GM21717 (cell line): ENCODE measurements around the gene ELMO2.

Source experiments
- ATAC-seq: cut with Tn5 transposase; IDR thresholded peaks from one replicate; pipeline ENCODE4 v1.9.1; 2021; ENCODE audit warnings: mild to moderate bottlenecking, moderate library complexity; ENCODE audit not compliant: unreplicated experiment

ELMO2 gene

DNA sequence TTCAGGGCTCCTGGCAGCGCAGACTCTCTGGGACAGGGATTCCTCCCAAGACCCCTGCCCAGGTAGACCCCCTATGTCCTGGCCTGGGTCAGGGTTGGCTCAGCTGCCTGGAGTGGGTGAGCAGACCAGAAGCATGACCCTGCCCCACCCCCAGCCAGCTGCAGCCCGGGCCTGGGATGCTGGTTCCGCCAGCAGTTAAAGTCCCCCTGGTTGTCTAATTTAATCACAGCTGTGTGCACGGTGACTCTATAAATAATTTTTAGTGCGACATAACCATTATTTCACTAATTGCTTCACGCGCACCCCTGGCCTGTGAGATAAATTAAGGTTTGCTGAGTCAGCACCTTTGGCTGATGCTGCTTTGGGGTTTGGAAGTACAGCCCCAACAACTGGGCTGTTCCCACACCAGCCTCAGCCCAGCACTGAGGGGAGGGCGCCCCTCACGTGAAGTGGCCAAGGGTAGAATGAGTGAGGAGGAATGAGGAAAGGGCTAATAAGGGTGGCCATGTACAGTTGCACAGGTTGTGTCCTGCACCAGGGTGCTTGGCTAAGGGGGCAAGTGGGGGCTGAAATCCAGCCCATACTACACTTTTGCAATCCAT, 72.0 kb downstream of the ELMO2 start:
- no peak for ATAC-seq

DNA sequence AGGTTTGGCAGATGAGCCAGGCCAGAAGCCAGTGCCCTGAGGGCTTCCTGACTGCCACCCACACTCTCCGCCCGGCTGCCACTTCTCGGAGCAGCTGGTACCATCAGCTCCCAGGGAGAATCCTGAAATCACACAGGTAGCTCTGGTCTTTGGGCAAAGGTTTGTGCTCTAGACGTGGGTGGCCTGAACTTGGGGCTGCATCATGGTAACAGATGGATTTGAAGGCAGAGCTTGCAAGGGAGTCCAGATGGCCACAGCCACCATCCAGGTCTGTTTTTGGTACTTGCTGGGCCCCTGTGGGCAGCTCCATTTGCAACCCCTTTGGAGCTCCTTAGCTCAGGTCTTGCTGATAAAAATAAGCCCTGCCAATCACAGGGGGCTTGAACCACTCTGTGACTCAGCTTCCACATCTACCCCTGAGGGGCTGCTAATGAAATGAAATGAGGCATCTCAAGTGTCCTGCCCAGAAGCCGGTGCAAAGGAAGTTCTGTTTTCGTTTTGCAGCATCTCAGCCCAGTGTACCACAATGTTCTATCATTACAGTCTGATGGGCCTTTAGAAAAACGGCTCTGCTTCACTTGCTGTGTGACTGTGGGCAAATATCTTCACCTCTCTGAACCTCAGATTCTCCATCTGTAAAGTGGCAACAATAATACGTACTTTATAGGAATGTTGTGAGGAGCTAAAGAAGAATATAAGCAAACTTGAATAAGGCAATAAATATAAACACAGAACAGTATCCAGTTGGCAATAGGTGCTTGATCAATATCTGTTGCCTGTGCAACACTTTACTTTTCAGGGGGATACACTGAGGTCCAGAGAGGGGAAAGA, 73.0 kb downstream of the ELMO2 start:
- no peak for ATAC-seq

DNA sequence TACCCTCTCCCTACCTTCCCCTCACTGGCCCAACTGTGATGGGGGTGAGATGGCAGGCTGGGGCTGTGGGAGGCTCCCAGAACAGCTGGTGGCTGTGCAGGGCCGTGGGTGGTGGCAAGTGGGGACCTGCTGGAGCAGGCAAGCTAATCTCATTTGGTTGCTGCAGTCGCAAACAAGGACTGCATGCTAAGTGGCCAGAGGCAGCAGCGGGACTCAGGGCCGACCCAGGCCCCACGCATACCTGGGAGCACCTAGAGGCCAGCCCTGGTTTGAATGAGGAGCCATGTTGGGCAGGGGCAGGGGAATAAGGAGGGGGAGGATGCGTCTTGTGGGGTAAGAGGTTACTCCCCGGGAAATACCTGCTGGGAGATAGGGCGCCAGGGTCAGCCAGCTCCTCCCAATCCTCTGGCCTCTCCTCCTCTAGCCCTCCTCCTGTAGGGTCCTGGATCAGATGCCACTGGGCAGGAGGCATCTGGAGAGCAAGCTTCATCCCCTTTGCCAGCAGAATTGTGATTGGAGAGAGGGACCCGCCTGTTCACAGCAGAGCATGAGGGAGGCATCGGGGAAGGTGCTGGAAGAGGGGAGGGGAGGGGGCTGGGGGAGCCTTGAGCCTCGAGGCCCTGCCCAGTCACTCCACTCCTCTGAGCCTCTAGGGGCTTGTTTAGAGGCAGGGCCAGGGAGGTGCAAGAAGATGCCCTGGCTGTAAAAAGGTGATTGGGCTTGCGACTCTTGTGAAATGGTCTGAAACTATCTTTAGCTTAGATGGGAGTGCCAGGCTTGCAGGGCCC, 73.8 kb downstream of the ELMO2 start:
- no peak for ATAC-seq

DNA sequence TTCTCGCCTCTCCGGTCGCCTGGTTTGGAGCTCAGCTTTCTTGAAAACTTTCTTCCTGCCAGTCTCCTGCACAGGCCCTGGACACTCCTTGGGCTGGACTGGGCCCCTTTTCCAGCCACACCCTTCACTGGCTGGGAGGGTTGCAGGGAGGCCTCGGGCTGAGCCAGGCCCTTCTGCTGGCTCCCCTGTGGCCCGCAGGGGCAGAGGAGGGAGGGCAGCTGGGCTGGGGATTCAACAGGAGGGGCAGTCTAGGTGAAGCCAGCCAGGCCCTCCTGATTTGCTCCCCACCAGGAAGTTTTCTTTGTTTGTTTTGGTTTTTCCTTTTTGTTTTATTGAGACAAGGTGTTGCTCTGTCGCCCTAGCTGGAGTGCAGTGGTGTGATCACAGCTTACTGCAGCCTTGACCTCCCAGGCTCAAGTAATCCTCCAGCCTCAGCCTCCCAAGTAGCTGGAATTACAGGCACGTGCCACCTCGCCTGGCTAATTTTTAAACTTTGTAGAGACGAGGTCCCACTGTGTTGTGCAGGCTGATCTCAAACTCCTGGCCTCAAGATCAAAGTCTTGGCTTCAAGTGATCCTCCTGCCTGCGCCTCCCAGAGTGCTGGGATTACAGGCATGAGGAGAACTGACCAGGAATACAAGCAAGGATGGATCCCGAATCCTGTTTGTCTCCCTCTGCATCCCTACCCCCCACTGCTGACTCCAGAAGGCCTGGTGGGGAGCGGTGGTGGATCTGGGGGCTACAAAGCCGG, 74.6 kb downstream of the ELMO2 start:
- no peak for ATAC-seq

DNA sequence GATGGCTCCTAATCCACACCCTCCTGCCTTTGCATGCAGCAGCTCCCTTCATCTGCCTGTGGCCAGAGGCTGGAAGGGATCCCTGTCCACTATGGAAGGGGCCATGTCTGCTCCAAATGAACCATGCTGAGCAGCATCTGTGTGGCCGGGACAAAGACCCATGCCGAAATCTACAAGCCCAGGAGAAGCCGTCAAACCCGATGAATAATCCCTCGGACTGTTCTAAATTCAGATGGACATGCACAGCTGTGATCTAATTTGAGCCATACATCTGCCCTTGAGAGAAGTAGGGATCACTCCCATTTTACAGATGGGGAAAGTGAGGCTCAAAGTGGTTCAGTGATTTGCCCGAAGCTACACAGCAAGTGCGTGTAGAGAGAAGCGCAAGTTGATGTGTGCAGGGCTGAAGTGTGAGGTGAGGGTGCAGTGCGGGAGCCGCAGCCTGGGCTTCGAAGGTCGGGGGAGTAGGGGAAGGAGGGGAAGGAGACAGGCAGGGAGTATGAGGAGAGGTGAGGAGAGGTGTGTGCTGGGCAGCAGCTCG, 75.5 kb downstream of the ELMO2 start:
- no peak for ATAC-seq

DNA sequence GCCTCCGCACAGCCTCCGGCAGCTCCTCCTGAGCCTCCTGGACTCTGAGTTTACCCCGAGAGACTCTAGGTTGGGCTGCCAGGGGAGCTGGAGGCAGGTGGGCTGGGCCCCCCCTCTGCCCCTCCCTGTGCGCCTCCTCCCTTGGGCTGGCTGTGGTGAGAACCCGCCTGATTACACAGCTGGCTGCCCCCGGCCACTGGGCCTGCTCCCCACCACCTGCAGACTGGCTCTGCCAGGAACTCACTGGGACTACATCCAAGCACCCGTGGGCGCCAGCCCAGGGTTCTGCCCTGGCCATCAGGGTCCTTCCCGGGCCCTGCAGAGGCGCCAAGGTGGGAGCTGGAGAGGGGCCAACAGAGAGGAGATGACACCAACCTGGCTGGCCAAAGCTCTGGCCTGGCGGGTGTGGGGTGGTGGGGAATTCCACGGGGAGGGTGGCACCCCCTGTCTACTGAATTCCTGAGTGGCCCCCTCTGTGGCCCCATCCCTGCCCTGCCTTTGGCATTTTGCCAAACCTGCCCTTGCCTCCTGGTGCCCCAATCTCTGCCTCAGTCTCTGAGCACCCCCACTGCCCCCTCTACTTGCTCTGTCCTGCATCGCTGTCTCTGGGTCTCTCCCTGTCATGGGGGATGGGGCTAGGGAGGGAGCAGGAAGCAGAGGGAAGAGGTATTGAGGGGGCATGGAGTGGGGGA, 76.2 kb downstream of the ELMO2 start:
- ATAC-seq, result no peak

DNA sequence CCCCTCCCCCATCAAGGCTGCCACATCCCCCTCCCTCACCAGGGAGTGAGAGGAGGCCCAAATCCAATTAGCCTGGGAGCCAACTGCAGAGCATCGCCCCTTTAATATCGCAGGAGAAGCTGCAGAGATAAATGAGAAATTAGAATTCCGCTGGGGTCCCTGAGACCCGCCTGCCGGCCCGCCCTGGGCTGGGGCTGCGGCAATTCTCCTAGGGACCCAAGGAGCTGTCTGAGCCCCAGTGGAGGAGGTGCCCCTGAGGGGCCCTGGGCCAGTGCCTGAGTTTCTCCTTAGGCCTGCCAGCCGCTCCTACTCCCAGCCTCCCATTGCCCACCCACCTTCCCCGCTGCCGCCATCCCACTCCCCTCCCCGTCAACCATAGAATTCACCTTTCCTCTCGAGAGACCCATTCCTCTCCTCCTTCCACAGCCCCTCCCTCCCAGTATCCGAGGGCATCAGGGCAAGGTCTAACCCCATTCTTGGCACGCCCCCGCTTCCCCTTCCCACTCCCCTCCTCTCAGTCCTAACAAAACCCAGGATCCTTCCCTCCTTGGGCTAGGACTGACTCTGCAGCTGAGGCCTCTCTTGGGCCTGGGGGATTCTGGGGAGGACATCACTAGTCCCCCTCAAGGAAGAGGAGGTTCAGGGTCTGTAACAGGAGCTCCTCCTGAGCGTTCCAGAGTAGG, 78.1 kb downstream of the ELMO2 start:
- no peak for ATAC-seq

DNA sequence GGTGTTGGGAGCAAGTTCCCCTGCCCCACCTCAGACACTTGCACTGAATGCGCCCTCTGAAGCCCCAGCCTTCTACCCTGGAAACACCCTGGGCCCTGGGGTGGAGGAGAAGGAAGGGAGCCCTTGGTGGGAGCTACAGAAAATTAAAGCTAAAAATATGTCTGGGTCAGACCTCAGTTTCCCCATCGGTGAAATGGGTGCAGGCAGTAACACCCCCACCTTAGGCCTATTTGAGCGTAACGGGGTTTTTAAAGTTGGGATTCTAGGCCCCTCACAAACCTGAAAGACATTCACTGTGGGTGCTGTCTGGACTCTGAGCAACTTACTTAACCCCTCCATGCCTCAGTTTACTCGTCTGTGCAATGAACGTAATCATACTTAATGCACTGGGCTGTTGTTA, 78.9 kb downstream of the ELMO2 start:
- ATAC-seq, result no peak

DNA sequence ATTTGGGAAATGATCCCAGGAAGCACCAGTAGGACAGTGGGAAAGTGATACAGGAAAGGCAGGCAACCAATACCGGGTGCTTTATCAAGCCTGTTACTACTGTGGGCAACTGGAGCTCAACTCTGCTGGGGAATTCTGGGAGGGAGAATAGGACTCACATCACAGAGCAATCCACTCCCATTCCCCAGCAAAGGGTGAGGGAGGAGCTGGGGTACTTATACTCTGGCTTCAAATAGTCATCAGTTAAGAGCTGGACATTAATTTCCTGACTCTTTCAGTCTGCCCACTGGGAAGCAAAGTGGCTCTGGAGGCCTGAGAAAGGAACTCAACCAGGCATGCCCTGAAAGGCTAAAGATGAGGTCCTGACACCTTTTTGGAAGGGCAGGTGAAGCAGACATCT, 80.6 kb downstream of the ELMO2 start:
- no peak for ATAC-seq

DNA sequence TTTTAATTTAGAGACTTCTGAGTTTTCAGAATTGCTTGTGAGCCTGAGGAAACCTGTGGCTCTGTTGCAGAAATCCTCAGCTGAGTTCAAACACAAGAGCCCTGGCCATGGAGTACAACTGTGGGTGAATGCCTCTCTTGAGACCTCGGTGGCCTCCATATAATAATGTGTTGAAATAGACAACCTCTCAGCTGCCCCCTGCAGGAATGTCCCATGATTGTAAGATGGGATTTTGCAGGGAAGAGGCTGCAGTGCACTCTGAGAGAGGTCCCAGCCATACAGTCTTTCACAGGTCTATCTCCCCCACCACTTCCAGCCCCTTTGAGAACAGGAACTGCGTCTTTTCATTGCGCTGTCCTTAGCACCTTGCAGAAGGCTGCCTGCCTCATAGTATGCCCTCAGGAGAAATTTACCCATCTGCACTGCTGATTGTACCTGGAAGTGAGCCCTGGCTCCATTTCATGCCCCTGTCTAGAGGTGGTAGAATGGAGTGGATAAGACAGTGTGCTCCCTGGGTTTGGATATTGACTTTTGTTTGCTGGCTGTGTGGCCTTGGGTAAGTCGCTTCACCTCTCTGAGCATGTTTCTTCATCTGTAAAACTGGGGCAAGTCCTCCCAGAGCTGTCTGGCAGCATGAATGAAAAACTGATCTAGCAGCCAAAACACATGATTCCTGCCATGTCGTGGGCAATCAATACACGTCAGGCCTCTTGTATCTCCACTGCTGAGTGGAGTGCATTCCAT, 81.3 kb downstream of the ELMO2 start:
- ATAC-seq, result no peak

DNA sequence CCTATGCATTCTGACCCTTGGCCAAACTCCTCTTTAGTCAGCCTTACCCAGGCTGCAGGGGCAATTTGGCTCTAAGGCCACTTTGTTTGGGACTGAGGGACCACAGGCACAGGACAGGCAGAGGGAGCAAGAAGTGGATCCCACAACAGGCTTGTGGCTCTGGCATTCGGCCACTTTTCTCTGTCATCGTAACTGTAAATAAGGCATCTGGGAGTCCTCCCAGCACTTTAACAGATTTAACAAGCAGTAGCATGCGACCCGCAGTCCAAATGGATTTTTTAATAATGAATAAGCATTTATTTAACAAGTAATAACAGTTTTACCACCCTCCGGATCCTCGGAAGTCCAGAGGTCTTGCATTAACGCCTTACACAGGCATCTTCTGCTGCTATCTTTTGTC, 82.0 kb downstream of the ELMO2 start:
- no peak for ATAC-seq

DNA sequence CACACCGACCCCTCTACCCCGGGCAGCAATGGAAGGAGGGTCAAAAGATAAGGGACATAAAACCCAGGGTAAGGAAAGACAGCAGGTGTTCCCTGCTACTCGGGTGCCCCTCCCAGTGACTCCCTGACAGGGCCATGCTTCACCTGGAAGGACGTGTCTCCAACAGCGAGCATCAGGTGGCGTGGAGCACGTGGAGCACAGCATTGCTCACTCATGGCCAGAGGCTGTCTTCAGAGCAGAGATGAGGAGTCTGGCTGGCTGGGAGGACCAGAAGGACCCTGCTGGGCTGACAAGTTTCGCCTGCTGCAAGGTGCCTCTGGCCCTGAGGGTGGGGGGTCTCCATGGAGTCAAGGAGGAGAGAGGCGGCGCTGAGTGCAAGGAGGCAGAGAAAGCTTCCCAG, 82.9 kb downstream of the ELMO2 start:
- ATAC-seq, result no peak

DNA sequence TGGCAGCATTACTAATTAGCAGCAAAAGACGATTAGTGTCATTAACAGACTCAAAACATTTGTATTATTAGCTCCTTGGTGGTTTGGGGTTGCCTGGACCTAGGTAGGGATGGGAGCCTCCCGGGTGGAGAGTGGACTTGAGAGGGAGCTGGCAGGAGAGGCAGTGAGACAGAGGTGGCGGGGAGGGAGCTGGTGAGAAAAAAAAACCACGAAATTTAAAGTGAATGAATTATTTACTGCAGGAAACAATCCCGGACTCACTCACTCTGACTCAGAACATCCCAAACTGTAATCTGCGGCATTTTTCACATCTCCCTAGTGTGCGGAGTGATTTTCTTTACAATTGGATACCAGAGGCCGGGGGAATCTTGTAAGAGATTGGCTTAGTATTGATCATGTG, 83.8 kb downstream of the ELMO2 start:
- ATAC-seq, result no peak

DNA sequence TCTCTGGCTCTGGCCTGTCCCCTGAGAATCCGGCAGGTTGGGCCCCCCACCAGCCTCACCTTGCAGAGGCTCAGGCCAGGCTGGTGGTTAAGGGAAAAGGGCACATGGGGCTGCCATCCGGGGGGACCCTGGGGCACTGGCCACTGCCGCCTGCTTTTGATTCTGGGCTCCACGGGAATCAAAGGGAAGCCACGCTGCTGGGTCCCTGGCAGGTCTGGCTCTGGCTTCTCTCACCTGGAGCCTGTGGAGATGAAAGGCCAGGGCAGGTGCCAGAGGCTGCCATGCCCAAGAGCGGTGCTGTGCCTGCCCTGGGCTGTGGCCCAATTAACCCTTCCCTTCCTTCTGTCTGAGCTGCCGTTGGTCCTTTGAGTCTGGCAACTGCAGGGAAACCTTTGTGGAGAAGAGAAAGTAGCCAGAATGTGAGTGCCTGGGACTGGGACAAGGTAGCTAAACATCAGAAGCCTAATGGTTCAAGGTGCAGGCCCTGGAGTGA, 88.7 kb downstream of the ELMO2 start:
- ATAC-seq, result no peak

DNA sequence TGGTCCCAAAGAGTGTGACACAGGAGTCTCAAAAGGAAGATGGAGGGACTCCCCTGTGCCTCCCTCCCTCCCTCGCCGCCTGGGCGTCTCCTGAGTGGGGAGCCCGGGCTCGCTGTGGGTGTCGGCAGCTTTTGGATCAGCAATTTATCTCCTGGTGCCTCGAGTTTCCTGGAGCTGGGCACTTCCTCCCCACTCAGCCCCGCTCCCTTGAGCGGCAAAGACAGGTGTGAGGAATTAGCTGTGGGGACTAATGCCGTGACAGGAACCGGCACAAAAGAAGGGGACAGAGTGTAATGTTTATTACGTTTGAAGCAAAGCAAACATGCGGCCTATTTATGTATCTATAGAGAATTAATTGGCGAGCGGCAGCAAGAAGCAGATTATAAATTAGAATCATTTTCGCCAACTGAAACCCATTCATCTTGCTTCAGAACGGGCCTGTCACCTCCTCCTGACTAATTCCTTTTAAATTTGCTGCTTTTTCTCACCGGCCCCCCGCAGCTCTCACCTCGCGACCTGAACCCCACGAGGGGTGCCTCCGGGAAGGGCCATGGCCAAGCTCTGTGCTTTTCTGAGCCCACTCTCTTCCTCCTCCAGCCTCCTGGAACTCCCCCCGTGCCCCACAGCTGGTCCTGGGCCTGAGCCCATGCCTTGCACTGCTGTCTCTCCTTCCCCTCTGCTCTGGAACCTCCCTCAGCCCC, 89.3 kb downstream of the ELMO2 start:
- ATAC-seq, result no peak
